ENCODE results near the gene COX8C.

Gene COX8C

GRCh38 chr14:93346926-93347721 lies at the start of gene COX8C:
TSS of gene COX8C (plus strand) at chr14:93347182. CDS start at chr14:93347269, 87 bp downstream.
- no peak for DNase-seq

GRCh38 chr14:93299416-93299815 lies 47.6 kb upstream of the COX8C start:
- DNase-seq, result no peak

GRCh38 chr14:93299866-93300265 lies 47.1 kb upstream of the COX8C start:
- DNase-seq, result no peak

- no peak for DNase-seq
These were observed 45.0 kb upstream of the COX8C start for GRCh38 chr14:93301821-93302447.

- DNase-seq, result no peak
These were observed 44.0 kb upstream of the COX8C start for GRCh38 chr14:93302688-93303581.

GRCh38 chr14:93303659-93304058 lies 43.3 kb upstream of the COX8C start:
- DNase-seq, result no peak

- DNase-seq, result no peak
These were observed 42.2 kb upstream of the COX8C start for GRCh38 chr14:93304771-93305170.

- DNase-seq, result no peak
These were observed 41.1 kb upstream of the COX8C start for GRCh38 chr14:93305725-93306418.

GRCh38 chr14:93306812-93307211 lies 40.2 kb upstream of the COX8C start:
- DNase-seq, result no peak

GRCh38 chr14:93308686-93309345 lies 38.2 kb upstream of the COX8C start:
- no peak for DNase-seq

- no peak for DNase-seq
These were observed 37.5 kb upstream of the COX8C start for GRCh38 chr14:93309427-93309966.

GRCh38 chr14:93311082-93311481 lies 35.9 kb upstream of the COX8C start:
- DNase-seq, result no peak

- no peak for DNase-seq
These were observed 31.4 kb upstream of the COX8C start for GRCh38 chr14:93315575-93315974.

- no peak for DNase-seq
These were observed 30.3 kb upstream of the COX8C start for GRCh38 chr14:93316716-93317115.

GRCh38 chr14:93317210-93317874 lies 29.6 kb upstream of the COX8C start:
- DNase-seq, result no peak

GRCh38 chr14:93317875-93318807 lies 28.8 kb upstream of the COX8C start:
- no peak for DNase-seq

- no peak for DNase-seq
These were observed 28.1 kb upstream of the COX8C start for GRCh38 chr14:93318927-93319326.

GRCh38 chr14:93319494-93319893 lies 27.5 kb upstream of the COX8C start:
- DNase-seq, result no peak

- no peak for DNase-seq
These were observed 27.0 kb upstream of the COX8C start for GRCh38 chr14:93319958-93320357.

- DNase-seq, result no peak
These were observed 26.5 kb upstream of the COX8C start for GRCh38 chr14:93320489-93320888.
